Measurements from ENCODE around the gene LUC7L. TPM values are rescaled to one million over a fixed set of nuclear protein-coding genes. Genes with fewer than 3 reads are reported as not detected.

Gene LUC7L
- total and polyA plus RNA-seq, 8 donors = 77.5 to 221 (median 110) TPM

GRCh38 chr16:203246-203645 is 26.0 kb downstream of the LUC7L start:
- intact Hi-C loops (cut with DNase I; ENCODE audit: low total_unique reads) = no loop called here
- H3K36me3 ChIP-seq = peaks cover 65 to 98% (median 97%) of the 10 kb centered on the region in 4 donors

GRCh38 chr16:200388-200787 is 28.9 kb downstream of the LUC7L start:
- no peak for DNase-seq
- intact Hi-C loops (cut with DNase I; ENCODE audit: low total_unique reads) = no loop called here
- TF ChIP-seq, protein P1, sequence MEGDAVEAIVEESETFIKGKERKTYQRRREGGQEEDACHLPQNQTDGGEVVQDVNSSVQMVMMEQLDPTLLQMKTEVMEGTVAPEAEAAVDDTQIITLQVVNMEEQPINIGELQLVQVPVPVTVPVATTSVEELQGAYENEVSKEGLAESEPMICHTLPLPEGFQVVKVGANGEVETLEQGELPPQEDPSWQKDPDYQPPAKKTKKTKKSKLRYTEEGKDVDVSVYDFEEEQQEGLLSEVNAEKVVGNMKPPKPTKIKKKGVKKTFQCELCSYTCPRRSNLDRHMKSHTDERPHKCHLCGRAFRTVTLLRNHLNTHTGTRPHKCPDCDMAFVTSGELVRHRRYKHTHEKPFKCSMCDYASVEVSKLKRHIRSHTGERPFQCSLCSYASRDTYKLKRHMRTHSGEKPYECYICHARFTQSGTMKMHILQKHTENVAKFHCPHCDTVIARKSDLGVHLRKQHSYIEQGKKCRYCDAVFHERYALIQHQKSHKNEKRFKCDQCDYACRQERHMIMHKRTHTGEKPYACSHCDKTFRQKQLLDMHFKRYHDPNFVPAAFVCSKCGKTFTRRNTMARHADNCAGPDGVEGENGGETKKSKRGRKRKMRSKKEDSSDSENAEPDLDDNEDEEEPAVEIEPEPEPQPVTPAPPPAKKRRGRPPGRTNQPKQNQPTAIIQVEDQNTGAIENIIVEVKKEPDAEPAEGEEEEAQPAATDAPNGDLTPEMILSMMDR (IDR thresholded peaks at IDR 0.05) = no peak
- TF ChIP-seq EP300 (IDR thresholded peaks at IDR 0.05) (no peak), POLR2A (IDR thresholded peaks at IDR 0.05) (no peak), POLR2AphosphoS5 (IDR thresholded peaks at IDR 0.05) (no peak)
- Histone ChIP-seq H3K36me3 (peaks cover 67 to 98% (median 97%) of the 10 kb centered on the region in 4 donors), H3K9me3 (no peaks in the 10 kb centered on the region), H3K4me1 (no peaks in the 10 kb centered on the region), H3K4me3 (no peak overlapping the region), H3K27me3 (no peaks in the 10 kb centered on the region), H3K27ac (no peak overlapping the region)
- 91 to 96% (median 94%) methylated on average over 5 of the region's 5 CpGs for WGBS, 5 donors

More at GRCh38 chr16:203246-203645, 26.0 kb downstream of the LUC7L start:
- Histone ChIP-seq H3K27ac (no peak overlapping the region), H3K4me1 (no peaks in the 10 kb centered on the region), H3K9me3 (no peaks in the 10 kb centered on the region), H3K4me3 (no peak overlapping the region), H3K27me3 (no peaks in the 10 kb centered on the region)
- DNase-seq = no peak
- no peak for TF ChIP-seq POLR2A (IDR thresholded peaks at IDR 0.05)
- no peak for TF ChIP-seq POLR2AphosphoS5 (IDR thresholded peaks at IDR 0.05)
- TF ChIP-seq, protein P1 (IDR thresholded peaks at IDR 0.05) = no peak
- 95 to 99% (median 95%) methylated on average over 4 of the region's 4 CpGs for WGBS, 5 donors

- 88 to 96% (median 95%) methylated on average over 6 of the region's 6 CpGs for WGBS, 5 donors
- Histone ChIP-seq H3K4me3 (no peak overlapping the region), H3K36me3 (peaks cover 95 to 100% (median 100%) of the 10 kb centered on the region in 4 donors), H3K9me3 (no peaks in the 10 kb centered on the region), H3K27me3 (no peaks in the 10 kb centered on the region), H3K4me1 (no peaks in the 10 kb centered on the region), H3K27ac (no peak overlapping the region)
- intact Hi-C loops (cut with DNase I; ENCODE audit: low total_unique reads) = no loop called here
- no peak for DNase-seq
- TF ChIP-seq POLR2AphosphoS5 (IDR thresholded peaks at IDR 0.05) = no peak
- no peak for TF ChIP-seq EP300 (IDR thresholded peaks at IDR 0.05)
- TF ChIP-seq, protein P1 (IDR thresholded peaks at IDR 0.05) = no peak
- TF ChIP-seq POLR2A (IDR thresholded peaks at IDR 0.05) = no peak
These were observed 34.7 kb downstream of the LUC7L start for GRCh38 chr16:194516-194915.

GRCh38 chr16:193441-193840 is 35.8 kb downstream of the LUC7L start:
- Histone ChIP-seq H3K4me1 (no peaks in the 10 kb centered on the region), H3K27me3 (no peaks in the 10 kb centered on the region), H3K9me3 (no peaks in the 10 kb centered on the region), H3K27ac (no peak overlapping the region), H3K36me3 (peaks cover 96 to 100% (median 100%) of the 10 kb centered on the region in 4 donors), H3K4me3 (no peak overlapping the region)
- intact Hi-C loops (cut with DNase I; ENCODE audit: low total_unique reads) = no loop called here
- no peak for DNase-seq
- no peak for TF ChIP-seq POLR2AphosphoS5 (IDR thresholded peaks at IDR 0.05)
- no peak for TF ChIP-seq EP300 (IDR thresholded peaks at IDR 0.05)
- TF ChIP-seq POLR2A (IDR thresholded peaks at IDR 0.05) = no peak
- TF ChIP-seq, protein P1 (IDR thresholded peaks at IDR 0.05) = no peak
- WGBS, 5 donors = 88 to 92% (median 90%) methylated on average over 15 of the region's 15 CpGs
